Measurements from ENCODE around the gene CNTN2. TPM values are rescaled to one million over a fixed set of nuclear protein-coding genes. Genes with fewer than 3 reads are reported as not detected.

CNTN2 gene
- total RNA-seq, 1 experiment from 2014 or later: not detected

- intact Hi-C loops (cut with micrococcal nuclease; ENCODE audit: unreplicated experiment): no loop called here
- Histone ChIP-seq H3K4me3 (no peak overlapping the region), H4K20me1 (ENCODE audit: insufficient read depth) (no peaks in the 10 kb centered on the region), H3K4me1 (replicated peaks; ENCODE audit: insufficient read depth) (no peaks in the 10 kb centered on the region), H2AFZ (no peak overlapping the region), H3F3A (ENCODE audit: insufficient read depth, low read depth) (no peaks in the 10 kb centered on the region), H3K4me2 (no peak overlapping the region), H3K79me2 (ENCODE audit: low read depth) (no peaks in the 10 kb centered on the region), H3K36me3 (ENCODE audit: low read depth) (no peaks in the 10 kb centered on the region), H3K27me3 (ENCODE audit: insufficient read depth, low read depth) (peaks cover 99% of the 10 kb centered on the region), H3K9me2 (ENCODE audit: insufficient read depth) (no peaks in the 10 kb centered on the region; the same call in 1 of the 2 replicates), H3K9me3 (ENCODE audit: insufficient read depth, low read depth) (no peaks in the 10 kb centered on the region), H3K27ac (no peak overlapping the region)
- BruUV-seq (replicated peaks): no TSS peak
- no peak for DNase-seq
- TF ChIP-seq CTCF (conservative IDR thresholded peaks at IDR 0.05) (no peak), EZH2 (IDR thresholded peaks at IDR 0.05; ENCODE audit: low read depth) (no peak)
- CTCF ChIA-PET: no interaction called here
- POLR2A ChIA-PET (ENCODE audit: unreplicated experiment): no interaction called here
These were observed 26.4 kb upstream of the CNTN2 start for GRCh38 chr1:205016584-205016983.

- Histone ChIP-seq H3K9me2 (ENCODE audit: insufficient read depth) (no peaks in the 10 kb centered on the region; the same call in 1 of the 2 replicates), H3K4me1 (replicated peaks; ENCODE audit: insufficient read depth) (no peaks in the 10 kb centered on the region), H4K20me1 (ENCODE audit: insufficient read depth) (no peaks in the 10 kb centered on the region), H3K9me3 (ENCODE audit: insufficient read depth, low read depth) (no peaks in the 10 kb centered on the region), H3K4me2 (no peak overlapping the region), H3K79me2 (ENCODE audit: low read depth) (no peaks in the 10 kb centered on the region), H3F3A (ENCODE audit: insufficient read depth, low read depth) (no peaks in the 10 kb centered on the region), H3K4me3 (no peak overlapping the region), H3K27me3 (ENCODE audit: insufficient read depth, low read depth) (peaks cover 99% of the 10 kb centered on the region), H3K27ac (no peak overlapping the region), H3K36me3 (ENCODE audit: low read depth) (no peaks in the 10 kb centered on the region), H2AFZ (no peak overlapping the region)
- intact Hi-C loops (cut with micrococcal nuclease; ENCODE audit: unreplicated experiment): no loop called here
- CTCF ChIA-PET: no interaction called here
- DNase-seq: no peak
- POLR2A ChIA-PET (ENCODE audit: unreplicated experiment): no interaction called here
- no peak for TF ChIP-seq CTCF (conservative IDR thresholded peaks at IDR 0.05)
- TF ChIP-seq EZH2 (IDR thresholded peaks at IDR 0.05; ENCODE audit: low read depth): no peak
- no TSS peak for BruUV-seq (replicated peaks)
These were observed 26.0 kb upstream of the CNTN2 start for GRCh38 chr1:205017001-205017400.

GRCh38 chr1:205017766-205018165, 25.2 kb upstream of the CNTN2 start:
- Histone ChIP-seq H2AFZ (no peak overlapping the region), H3K4me3 (no peak overlapping the region), H3K4me2 (no peak overlapping the region), H3K9me2 (ENCODE audit: insufficient read depth) (no peaks in the 10 kb centered on the region; the same call in 1 of the 2 replicates), H3F3A (ENCODE audit: insufficient read depth, low read depth) (no peaks in the 10 kb centered on the region), H3K4me1 (replicated peaks; ENCODE audit: insufficient read depth) (no peaks in the 10 kb centered on the region), H4K20me1 (ENCODE audit: insufficient read depth) (no peaks in the 10 kb centered on the region), H3K36me3 (ENCODE audit: low read depth) (no peaks in the 10 kb centered on the region), H3K9me3 (ENCODE audit: insufficient read depth, low read depth) (no peaks in the 10 kb centered on the region), H3K27ac (no peak overlapping the region), H3K27me3 (ENCODE audit: insufficient read depth, low read depth) (peaks cover 99% of the 10 kb centered on the region), H3K79me2 (ENCODE audit: low read depth) (no peaks in the 10 kb centered on the region)
- no TSS peak for BruUV-seq (replicated peaks)
- CTCF ChIA-PET: no interaction called here
- no peak for DNase-seq
- intact Hi-C loops (cut with micrococcal nuclease; ENCODE audit: unreplicated experiment): no loop called here
- TF ChIP-seq EZH2 (IDR thresholded peaks at IDR 0.05; ENCODE audit: low read depth): no peak
- TF ChIP-seq CTCF (conservative IDR thresholded peaks at IDR 0.05): no peak
- POLR2A ChIA-PET (ENCODE audit: unreplicated experiment): no interaction called here

Data from PC-9 (cell line).